ENCODE results near the gene RALGAPA2. TPM values are rescaled to one million over a fixed set of nuclear protein-coding genes. Genes with fewer than 3 reads are reported as not detected.

Gene RALGAPA2
- total RNA-seq, 2 donors from 2014 or later = 40.2 to 45.4 TPM

DNA sequence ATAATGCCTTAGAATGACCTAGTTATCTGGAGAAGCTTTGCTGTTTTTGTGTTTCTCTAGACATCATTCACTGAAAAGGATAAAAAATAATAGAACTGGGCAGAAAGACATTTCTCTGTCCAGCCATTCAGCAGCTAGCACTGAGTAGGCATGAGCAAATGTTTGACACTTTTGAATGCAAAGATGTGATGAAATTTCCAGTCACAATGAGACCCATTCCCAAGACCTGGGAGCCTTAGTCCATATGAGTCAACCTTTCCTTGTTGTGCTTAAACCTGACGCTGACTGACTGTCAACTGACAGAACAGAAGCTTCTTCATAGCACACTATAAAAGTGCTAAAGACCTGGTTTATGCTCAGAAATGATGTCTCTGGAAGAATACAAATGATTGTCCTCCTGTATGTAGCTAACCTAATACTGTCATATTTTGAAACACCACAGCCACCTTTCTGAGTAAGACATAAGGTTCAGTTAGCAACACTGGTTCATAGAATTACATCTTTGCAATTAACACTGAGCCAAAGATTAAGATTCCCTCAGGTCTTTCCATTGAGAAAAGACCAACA, 17.1 kb downstream of the RALGAPA2 start:
- Histone ChIP-seq H3K4me1 (peaks cover 74% of the 10 kb centered on the region), H3K27me3 (no peaks in the 10 kb centered on the region), H3K4me3 (no peak overlapping the region), H3K36me3 (replicated peaks in 1 of 2; ENCODE audit: insufficient read depth in 1 of 2, low read depth in 2 of 2) (no peaks in the 10 kb centered on the region), H3K27ac (no peak overlapping the region), H3K9me3 (no peaks in the 10 kb centered on the region)
- WGBS, 2 donors = 81 to 95% methylated on average over 1 of the region's 1 CpG
- ATAC-seq = no peak
- no peak for DNase-seq
- TF ChIP-seq, protein P1, sequence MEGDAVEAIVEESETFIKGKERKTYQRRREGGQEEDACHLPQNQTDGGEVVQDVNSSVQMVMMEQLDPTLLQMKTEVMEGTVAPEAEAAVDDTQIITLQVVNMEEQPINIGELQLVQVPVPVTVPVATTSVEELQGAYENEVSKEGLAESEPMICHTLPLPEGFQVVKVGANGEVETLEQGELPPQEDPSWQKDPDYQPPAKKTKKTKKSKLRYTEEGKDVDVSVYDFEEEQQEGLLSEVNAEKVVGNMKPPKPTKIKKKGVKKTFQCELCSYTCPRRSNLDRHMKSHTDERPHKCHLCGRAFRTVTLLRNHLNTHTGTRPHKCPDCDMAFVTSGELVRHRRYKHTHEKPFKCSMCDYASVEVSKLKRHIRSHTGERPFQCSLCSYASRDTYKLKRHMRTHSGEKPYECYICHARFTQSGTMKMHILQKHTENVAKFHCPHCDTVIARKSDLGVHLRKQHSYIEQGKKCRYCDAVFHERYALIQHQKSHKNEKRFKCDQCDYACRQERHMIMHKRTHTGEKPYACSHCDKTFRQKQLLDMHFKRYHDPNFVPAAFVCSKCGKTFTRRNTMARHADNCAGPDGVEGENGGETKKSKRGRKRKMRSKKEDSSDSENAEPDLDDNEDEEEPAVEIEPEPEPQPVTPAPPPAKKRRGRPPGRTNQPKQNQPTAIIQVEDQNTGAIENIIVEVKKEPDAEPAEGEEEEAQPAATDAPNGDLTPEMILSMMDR (IDR thresholded peaks at IDR 0.05) = no peak
- no peak for TF ChIP-seq POLR2A (IDR thresholded peaks at IDR 0.05)
- intact Hi-C loops (cut with DNase I) = no loop called here

DNA sequence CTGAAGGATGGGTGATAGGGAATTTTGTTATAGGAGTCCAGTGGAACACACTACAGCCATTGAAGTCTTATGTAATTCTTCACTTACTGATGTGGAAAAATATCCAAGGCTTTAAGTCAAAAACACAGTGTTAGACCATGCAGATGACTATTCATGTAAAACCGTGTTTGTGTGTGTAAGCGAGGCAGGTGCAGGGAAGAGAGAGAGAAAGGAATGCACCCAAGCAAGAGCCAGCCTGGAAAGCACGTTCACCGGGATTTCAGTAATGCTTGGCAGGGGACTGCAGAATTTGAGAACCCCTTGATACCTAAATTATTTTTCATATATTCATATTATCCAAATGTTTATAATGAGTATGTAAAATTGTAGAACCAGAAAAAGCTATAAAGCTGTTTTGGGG, 17.9 kb downstream of the RALGAPA2 start:
- H3K36me3 ChIP-seq (replicated peaks in 1 of 2; ENCODE audit: insufficient read depth in 1 of 2, low read depth in 2 of 2) = no peaks in the 10 kb centered on the region
- DNase-seq = no peak
- WGBS, 2 donors = 62 to 65% methylated on average over 4 of the region's 4 CpGs
- no peaks in the 10 kb centered on the region for H3K9me3 ChIP-seq
- intact Hi-C loops (cut with DNase I) = no loop called here
- no peak for TF ChIP-seq POLR2A (IDR thresholded peaks at IDR 0.05)
- TF ChIP-seq, protein P1 (IDR thresholded peaks at IDR 0.05) = no peak
- ATAC-seq = no peak
- H3K27me3 ChIP-seq = no peaks in the 10 kb centered on the region
- H3K4me1 ChIP-seq = peaks cover 76% of the 10 kb centered on the region
- H3K4me3 ChIP-seq = no peak overlapping the region
- H3K27ac ChIP-seq = peak overlapping the region in 1 of 4 donors; percentile 12

DNA sequence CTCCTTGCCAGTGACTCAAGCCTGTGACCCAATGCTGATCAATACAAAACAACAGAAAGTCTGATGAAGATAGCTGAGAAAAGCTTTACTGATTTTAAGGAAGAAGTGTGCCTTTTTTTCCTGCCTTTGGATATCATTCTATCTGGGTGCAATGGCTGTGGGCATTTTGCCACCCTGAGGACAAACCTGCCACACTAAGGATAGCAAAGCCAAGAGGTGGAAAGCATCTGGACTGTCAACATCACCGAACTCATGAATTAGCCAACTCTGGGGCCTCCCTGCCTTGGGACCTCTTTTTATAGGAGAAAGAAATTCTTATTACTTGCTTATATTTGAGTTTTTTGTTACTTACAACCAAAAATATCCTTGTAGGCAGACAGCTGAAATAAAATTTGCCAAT, 19.9 kb downstream of the RALGAPA2 start:
- H3K9me3 ChIP-seq = no peaks in the 10 kb centered on the region
- TF ChIP-seq, protein P1 (IDR thresholded peaks at IDR 0.05) = no peak
- TF ChIP-seq POLR2A (IDR thresholded peaks at IDR 0.05) = no peak
- DNase-seq (peak in 1 of 4 donors; percentile 13), ATAC-seq (no peak)
- WGBS, 2 donors = 64 to 81% methylated on average over 1 of the region's 1 CpG
- no peak overlapping the region for H3K4me3 ChIP-seq
- peaks cover 58% of the 10 kb centered on the region for H3K4me1 ChIP-seq
- H3K27ac ChIP-seq = no peak overlapping the region
- intact Hi-C loops (cut with DNase I) = no loop called here
- H3K27me3 ChIP-seq = no peaks in the 10 kb centered on the region
- H3K36me3 ChIP-seq (replicated peaks in 1 of 2; ENCODE audit: insufficient read depth in 1 of 2, low read depth in 2 of 2) = no peaks in the 10 kb centered on the region

DNA sequence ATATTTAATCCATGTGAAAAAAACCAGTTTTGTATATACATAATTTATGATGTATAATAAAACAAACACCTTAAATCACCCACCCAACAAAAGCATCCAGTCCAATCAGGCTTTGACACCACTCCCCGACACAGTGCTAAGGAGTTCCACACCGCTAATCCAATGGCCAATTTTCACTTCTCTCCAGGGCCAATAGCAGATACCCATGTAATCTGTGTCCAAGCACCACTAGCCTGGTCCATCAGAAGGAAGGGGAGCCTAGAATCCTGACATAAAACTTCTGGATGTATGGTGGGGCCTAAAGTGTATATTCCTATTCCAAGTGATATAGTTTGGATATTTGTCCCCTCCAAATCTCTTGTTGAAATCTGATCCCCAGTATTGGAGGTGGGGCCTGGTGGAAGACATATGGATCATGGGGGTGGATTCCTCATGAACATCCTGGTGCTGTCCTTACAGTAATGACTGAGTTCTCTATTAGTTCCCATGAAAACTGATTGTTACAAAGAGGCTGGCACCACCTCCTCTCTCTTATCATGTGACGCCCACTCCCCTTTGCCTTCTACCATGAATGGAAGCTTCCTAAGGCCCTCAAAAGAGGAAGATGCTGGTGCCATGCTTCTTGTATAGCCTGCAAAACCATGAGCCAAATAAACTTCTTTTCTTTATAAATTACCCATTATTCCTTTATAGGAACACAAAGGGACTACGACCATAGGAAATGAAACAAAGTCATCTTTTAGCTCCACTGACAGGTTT, 20.8 kb downstream of the RALGAPA2 start:
- H3K27ac ChIP-seq = no peak overlapping the region
- no peaks in the 10 kb centered on the region for H3K9me3 ChIP-seq
- no peak overlapping the region for H3K4me3 ChIP-seq
- H3K36me3 ChIP-seq (replicated peaks in 1 of 2; ENCODE audit: insufficient read depth in 1 of 2, low read depth in 2 of 2) = no peaks in the 10 kb centered on the region
- intact Hi-C loops (cut with DNase I) = no loop called here
- H3K4me1 ChIP-seq = peaks cover 50% of the 10 kb centered on the region
- no peak for TF ChIP-seq POLR2A (IDR thresholded peaks at IDR 0.05)
- TF ChIP-seq, protein P1 (IDR thresholded peaks at IDR 0.05) = no peak
- DNase-seq (no peak), ATAC-seq (no peak)
- WGBS, 2 donors = 89 to 96% methylated on average over 4 of the region's 4 CpGs
- no peaks in the 10 kb centered on the region for H3K27me3 ChIP-seq

All from body of pancreas (tissue), 4 donors.